Measurements from ENCODE around the gene XPOT.

XPOT gene

GRCh38 chr12:64428956-64429355, 24.8 kb downstream of the XPOT start:
- no peak for DNase-seq

- DNase-seq: no peak
These were observed 26.7 kb downstream of the XPOT start for GRCh38 chr12:64430886-64431285.

GRCh38 chr12:64431791-64432190, 27.6 kb downstream of the XPOT start:
- DNase-seq: no peak

- DNase-seq: no peak
These were observed 29.7 kb downstream of the XPOT start for GRCh38 chr12:64433915-64434314.

DNA sequence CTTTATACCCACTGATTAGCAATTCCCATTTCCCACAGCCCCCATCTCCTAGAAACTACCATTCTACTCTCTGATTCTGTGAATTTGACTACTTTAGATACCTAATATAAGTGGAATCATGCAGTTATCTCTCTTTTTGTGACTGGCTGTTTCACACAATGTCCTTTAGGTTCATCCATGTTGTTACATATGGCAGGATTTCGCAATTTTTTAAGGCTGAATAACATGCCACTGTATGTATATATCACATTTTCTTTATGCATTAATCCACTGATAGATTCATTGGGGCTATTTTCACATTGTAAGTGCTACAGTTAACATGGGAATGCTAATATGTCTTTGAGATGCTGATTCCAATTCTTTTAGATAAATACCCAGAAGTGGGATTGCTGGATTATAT, 35.9 kb downstream of the XPOT start:
- DNase-seq: no peak

- DNase-seq: no peak
These were observed 41.3 kb downstream of the XPOT start for GRCh38 chr12:64445490-64445889.

DNA sequence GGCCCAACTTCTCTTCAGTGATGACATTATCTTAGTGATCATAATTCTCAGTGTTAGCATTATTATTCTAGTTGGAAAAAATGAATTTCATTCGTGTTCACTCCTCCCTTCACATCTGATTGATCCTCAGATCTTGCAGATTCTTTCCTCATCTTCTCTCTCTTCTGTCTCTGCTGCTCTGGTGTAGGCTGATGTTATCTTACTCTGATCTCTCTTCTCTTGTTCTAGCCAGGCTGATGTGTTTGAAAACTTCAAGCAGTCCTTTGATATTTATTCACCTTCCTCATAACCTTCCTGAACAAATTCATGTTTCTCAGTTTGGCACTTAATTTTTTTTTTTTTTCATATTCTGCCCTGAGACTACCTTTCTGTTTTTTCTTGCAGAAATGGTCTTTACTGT, 42.1 kb downstream of the XPOT start:
- DNase-seq: no peak

DNA sequence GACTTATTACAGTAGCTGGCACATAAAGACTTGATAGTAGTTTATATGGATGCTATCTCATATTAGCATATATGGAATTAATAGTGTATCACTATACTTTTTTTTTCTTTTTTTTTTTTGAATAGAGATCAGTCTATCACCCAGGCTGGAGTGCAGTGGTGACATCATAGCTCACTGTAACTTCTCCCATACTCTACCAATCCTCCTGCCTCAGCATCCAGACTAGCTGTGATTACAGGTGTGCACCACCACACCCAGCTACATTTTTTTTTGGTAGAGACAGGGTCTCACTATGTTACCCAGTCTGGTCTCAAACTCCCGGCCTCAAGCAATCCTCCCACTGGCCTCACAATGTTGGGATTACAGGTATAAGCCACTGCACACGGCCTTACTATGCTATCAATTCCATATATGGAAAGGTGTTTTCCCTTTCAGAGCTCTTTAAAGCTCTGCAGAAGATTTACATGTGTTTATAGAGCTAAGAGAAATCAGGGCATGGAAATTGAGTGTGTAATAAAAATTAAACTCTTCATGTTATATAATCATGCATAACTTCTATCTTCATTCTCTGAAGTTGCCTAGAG, 46.0 kb downstream of the XPOT start:
- no peak for DNase-seq

- no peak for DNase-seq
These were observed 46.7 kb downstream of the XPOT start for GRCh38 chr12:64450711-64451486.

- peak; percentile 31 for DNase-seq
These were observed 47.7 kb downstream of the XPOT start, which contains the start of gene TBK1 for GRCh38 chr12:64451687-64452558. TBK1 (plus strand) TSS chr12:64452120; CDS start chr12:64455871, 3,751 bp downstream.

DNA sequence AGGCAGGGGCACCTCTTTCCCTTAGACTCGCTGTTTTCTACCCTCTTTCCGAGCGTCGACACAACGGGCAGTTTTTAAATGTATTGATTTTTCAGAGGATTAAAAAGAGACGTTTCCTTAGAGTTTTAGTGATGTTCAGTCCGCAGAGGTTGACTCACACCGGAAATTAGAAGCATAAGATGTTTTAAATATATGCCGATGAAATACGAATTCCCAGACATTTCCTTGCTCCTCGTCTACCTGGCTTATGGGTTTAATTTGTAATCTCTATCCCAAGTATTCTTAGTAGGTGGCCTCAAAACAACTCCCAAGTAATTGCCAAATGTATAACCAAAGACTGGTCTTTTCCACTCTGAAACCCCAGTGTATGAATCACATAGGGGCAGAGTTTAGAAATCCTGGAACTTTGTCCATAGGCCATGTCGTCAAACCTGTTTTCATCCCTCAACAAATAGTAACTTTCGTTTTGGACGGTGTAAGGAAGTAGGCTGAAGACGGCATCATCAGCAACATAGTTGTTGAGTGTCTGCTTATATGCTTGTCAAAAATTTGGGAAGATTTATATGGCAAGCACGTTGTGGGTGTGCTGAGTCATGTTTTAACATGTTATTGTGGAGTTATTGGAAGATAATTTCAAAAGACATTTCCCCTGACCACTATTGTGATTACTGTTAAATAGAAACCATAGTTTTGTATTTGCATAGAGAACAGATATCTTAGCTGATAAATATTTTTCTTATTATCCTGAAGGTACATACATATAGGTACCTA, 48.6 kb downstream of the XPOT start:
- no peak for DNase-seq

GRCh38 chr12:64455506-64455905, 51.3 kb downstream of the XPOT start:
- DNase-seq: no peak

DNA sequence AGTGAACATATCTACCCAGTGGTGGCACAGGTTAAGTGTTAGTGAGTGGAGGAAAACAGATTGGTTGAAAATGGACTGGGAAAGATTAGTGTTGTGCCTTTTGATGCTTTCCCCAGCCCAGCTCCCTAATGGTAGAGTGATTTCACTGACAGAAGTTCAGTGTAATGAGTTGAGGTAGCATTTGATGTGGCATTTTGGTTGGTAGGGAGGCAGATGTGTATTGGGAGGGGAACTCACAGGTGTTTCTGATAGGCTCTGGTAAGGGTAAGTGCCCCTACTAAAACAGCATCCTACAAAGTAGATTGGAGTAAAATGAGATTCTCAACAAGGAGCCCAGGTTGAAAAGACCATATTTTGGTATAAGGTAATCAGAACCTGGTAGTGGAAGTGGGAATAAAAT, 51.9 kb downstream of the XPOT start:
- DNase-seq: no peak

DNA sequence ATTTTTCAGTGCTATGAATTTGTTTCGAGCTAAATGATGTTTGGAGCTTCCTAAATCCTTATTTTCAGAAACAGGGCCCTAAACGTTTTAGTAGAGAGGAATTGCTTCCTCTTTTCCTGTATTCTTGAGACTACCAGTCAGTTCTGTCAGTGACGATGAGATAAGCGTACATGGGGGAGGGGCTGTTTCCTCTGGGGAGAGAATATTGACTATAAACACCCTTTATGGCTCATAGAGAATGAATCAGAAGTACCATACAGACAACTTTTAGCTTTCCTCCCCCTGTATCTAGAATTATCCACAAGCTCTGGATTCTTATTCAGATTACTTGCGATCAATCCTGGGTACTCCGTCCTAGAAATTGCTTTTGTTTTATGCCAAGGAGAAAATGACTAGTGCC, 52.8 kb downstream of the XPOT start:
- no peak for DNase-seq

DNA sequence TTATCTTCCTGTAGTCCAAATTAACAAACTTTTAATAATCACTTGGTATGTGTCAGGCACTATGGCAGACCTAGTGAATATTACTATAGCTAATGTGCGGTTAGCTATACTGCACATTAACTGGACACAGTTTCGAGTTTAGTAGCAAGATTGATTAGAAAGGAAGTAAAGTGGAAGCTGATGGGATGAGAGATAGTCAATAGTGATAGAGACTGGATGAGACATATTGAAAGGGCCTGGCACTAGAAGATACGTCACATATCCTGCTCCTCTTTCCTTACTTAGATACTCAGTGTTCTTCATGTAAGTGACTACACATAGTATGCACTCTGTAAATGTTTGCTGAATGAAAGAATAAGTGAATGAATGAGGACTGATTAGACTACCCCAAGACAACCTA, 53.3 kb downstream of the XPOT start:
- DNase-seq: no peak

DNA sequence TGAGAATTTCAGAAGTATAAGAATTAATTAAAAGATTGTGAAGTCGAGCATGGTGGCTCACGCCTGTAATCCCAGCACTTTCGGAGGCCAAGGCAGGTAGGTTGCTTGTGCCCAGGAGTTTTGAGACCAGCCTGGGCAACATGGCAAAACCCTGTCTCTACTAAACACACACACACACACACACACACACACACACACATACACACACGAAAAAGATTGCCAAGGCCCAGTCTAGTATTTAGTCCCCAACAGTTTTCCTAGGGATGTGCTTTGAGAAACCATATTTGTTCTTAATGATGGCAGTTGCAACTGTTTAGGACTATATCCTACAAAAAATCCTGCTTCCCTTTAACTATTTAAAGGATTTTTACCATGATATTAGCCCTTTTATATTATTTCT, 53.7 kb downstream of the XPOT start:
- no peak for DNase-seq

DNA sequence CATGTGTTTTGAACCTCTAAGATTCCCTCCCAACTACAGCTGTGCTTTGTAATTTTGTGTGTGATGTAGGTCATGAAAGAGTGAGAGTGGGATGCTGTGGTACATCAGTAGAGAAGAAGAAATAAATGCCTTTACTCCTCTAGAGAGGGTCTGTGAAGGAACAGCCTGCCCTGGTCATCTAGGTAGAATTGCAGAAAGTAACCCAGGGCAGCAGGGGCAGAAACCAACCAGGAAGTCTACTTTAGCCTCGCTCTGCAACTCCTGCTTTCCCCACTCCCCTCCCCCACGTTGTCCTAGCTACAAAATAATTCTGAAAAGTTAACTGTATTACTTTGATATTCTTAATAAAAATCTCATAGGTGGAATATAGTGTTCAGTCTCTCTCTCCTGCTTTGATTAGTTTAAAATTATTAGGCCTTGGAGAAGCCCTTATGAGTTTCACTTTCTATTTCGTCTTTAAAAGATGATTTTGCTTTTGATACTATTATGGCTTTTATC, 55.3 kb downstream of the XPOT start:
- no peak for DNase-seq

GRCh38 chr12:64461634-64462414, 57.6 kb downstream of the XPOT start:
- no peak for DNase-seq

GRCh38 chr12:64466178-64466577, 62.0 kb downstream of the XPOT start:
- no peak for DNase-seq

DNA sequence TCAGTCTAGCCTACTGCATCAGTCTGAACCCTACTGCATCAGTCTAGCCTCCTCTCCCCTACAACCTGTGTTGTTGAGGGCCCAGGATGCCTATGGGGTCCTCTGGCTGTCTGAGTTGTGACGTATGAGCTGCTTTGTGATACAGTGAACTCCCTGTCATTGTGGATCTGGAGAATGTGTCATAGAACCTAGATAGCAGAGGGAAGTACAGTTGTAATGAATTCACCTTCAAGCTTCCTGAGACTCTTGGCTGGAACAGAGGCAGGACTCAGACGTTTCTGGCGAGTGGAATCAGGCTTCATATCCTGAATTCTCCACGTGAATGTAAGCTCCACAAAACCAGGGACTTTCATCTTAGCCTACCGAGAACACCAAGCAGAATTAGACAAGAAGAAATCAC, 64.8 kb downstream of the XPOT start:
- no peak for DNase-seq

DNA sequence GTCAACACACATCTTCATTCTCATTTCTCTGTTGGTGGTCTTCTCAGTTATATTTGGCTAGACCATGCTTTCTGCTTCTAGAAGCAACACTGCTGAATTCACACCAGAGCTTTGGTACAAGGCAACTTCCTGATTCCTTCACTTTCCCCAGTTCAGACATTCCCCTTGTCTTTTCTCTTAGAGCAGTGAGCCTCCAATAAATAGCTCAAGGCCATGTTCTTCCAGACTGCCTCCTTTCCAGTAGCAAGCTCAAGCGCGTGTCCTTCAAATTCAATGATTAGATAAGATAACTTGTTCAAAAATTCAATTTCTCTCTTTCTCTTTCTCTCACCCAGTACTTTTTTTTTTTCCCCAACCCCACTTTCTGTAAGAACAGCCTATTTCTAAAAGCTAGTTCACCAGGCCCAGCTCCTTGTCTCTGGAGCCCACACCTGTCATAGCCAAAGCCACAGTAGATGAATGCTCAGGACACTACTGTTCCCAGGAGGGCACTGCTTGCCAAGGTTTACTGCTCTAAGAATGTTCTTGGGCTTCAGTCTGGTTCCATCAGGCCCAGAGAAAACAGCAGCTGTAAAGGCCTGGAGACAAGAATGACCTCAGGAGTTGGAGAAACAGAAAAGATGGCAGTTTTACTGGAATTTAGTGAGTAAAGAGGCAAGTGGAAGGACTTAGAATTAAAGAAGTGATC, 65.4 kb downstream of the XPOT start:
- DNase-seq: no peak
